Stimulated activated naive CD8-positive, alpha-beta T cell treated with anti-CD3 and anti-CD28 coated beads, Interleukin-15, Interleukin-2, amounts not matched to agents 100 ng/mL and 50 ng/mL, for 24 hours (primary cell): ENCODE data around the gene TRIM28.
"Not testable (repeated sequence)": the region's sequence is repeated elsewhere in the genome, so short reads cannot be mapped to it uniquely, and the experiment has no call there.

ENCODE experiments used
- H3K27ac Mint-ChIP-seq: one replicate; pipeline ENCODE4 v1.8.0; 2021; ENCODE audit warnings: mild to moderate bottlenecking, mixed read lengths
- H3K27me3 Mint-ChIP-seq: one replicate; pipeline ENCODE4 v1.8.0; 2021; ENCODE audit warnings: mixed read lengths
- H3K36me3 Mint-ChIP-seq: one replicate; pipeline ENCODE4 v1.8.0; 2021; ENCODE audit warnings: low read depth, mixed read lengths
- H3K4me1 Mint-ChIP-seq: one replicate; pipeline ENCODE4 v1.8.0; 2021; ENCODE audit warnings: low read depth, mixed read lengths
- H3K4me3 Mint-ChIP-seq: one replicate; pipeline ENCODE4 v1.8.0; 2021; ENCODE audit warnings: mild to moderate bottlenecking, mixed read lengths
- H3K9me3 Mint-ChIP-seq: one replicate; pipeline ENCODE4 v1.8.0; 2021; ENCODE audit warnings: mixed read lengths

TRIM28 gene

DNA sequence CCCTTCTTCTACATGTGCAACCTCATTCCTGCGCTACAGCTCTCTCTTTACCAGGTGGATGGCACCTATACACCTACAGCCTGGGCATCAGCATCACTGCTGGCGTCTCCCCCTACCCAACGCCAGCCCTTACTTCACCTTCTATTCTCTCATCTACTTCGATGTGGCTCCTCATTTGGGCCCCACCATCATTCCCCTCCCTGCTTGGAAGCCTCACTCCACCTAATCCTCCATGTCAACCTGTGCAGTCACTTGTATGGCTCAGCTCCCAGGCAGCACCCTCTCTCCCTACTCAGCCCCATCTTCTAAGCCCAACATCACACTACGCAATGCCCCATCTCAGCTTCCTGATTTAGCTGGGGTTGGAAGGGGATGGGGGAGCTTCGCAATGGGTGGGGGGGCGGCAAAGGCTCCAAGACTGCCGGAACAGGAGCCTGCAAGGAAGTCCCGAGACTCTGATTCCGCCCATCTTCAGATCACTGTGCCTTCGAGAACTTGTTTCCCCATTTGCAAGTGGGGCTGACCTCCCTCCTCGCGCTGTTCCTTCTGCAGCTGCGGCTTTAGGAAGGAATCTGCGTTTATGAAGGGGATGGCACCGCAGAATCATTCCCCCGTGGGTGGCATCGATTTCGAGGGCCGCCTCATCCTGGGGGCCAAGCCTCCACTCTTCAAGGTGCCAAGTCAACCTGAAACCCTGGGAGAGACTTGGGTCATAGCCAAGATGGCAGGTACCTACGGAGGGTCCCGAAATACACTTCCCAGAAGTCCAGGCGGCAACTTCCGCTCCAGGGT lies 28.4 kb downstream of the TRIM28 start:
- H3K27ac Mint-ChIP-seq, result peak overlapping the region; percentile 100
- no peaks in the 10 kb centered on the region for H3K9me3 Mint-ChIP-seq
- H3K4me3 Mint-ChIP-seq, result peak overlapping the region; percentile 93
- H3K4me1 Mint-ChIP-seq, result peaks cover 36% of the 10 kb centered on the region
- H3K27me3 Mint-ChIP-seq, result no peaks in the 10 kb centered on the region
- H3K36me3 Mint-ChIP-seq, result peaks cover 27% of the 10 kb centered on the region

DNA sequence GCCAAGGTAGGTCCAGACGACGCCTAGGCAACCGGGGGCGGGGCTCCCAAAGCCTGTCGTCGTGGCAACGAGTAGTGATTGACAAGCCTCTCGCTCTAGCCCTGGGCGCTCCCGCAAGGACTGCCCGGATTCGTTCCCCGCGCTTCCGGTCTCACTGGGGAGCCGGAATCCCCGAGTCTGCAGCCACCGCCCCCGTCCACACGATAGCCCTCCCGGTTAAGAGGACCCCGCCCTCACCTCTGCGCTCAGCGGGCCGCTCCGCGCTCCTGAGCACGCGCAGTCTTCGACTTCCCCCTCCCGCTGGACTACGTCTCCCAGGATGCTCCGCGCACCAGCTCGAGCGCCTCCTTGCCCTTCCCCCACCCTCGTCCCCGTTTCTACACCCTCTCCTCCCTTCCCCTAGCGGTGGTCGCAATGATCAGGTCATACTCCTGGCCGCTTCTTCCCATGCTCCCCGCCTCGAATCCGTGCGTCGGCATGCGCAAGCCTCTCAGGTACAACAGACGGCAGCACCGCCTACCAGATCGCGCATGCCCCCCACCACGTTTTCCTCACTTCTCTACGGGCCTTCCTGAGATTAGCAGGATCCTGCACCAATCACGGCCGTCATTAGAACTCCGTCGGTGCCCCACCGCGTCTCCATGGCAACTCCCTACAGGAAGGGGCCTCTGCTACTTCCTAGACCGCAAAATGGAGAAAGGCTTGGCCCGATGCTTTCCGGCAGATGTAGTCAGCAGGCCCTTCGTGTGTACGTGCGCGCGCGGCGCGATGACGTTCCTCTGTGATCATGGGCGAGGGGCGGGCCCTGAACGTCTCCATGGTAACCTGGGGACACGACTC lies 29.2 kb downstream of the TRIM28 start, which contains the start of gene MZF1:
MZF1 (minus strand) TSS at position 518 of the 840 bp plus-strand sequence. CDS start 1,946 bp downstream, outside the sequence.
- peak within 1 kb of the TSS; percentile 93 for H3K4me3 Mint-ChIP-seq
- H3K27me3 Mint-ChIP-seq, result no peaks in the 10 kb centered on the region
- peaks cover 22% of the 10 kb centered on the region for H3K36me3 Mint-ChIP-seq
- no peaks in the 10 kb centered on the region for H3K9me3 Mint-ChIP-seq
- peaks cover 42% of the 10 kb centered on the region for H3K4me1 Mint-ChIP-seq
- H3K27ac Mint-ChIP-seq, result peak within 1 kb of the TSS; percentile 100

DNA sequence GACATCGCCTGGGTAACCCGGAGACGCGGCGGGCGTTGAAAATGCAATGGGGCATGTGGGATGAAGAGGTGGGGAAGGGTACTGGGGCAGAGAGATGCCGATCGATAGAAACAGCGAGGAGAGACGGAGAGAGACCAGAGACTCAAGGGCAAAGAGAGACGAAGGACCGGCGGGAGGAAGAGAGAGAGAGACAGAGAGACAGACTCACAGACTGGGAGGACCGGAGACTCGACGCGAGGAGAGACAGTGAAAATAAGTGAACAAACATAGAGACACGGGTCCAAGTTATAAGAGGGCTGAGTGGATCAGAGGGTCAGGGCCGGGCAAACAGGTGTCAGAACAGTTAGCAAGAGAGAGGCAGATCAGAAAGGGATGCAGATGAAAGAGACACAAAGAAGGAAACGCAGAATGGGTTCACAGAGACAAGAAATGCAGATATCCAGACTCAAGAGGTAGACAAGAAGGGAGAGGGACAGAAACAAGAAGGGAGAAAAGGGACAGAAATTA lies 29.8 kb downstream of the TRIM28 start:
- H3K4me1 Mint-ChIP-seq, result peaks cover 49% of the 10 kb centered on the region
- H3K27me3 Mint-ChIP-seq, result no peaks in the 10 kb centered on the region
- H3K27ac Mint-ChIP-seq, result peak overlapping the region; percentile 100
- H3K36me3 Mint-ChIP-seq, result peaks cover 17% of the 10 kb centered on the region
- peak overlapping the region; percentile 93 for H3K4me3 Mint-ChIP-seq
- no peaks in the 10 kb centered on the region for H3K9me3 Mint-ChIP-seq

DNA sequence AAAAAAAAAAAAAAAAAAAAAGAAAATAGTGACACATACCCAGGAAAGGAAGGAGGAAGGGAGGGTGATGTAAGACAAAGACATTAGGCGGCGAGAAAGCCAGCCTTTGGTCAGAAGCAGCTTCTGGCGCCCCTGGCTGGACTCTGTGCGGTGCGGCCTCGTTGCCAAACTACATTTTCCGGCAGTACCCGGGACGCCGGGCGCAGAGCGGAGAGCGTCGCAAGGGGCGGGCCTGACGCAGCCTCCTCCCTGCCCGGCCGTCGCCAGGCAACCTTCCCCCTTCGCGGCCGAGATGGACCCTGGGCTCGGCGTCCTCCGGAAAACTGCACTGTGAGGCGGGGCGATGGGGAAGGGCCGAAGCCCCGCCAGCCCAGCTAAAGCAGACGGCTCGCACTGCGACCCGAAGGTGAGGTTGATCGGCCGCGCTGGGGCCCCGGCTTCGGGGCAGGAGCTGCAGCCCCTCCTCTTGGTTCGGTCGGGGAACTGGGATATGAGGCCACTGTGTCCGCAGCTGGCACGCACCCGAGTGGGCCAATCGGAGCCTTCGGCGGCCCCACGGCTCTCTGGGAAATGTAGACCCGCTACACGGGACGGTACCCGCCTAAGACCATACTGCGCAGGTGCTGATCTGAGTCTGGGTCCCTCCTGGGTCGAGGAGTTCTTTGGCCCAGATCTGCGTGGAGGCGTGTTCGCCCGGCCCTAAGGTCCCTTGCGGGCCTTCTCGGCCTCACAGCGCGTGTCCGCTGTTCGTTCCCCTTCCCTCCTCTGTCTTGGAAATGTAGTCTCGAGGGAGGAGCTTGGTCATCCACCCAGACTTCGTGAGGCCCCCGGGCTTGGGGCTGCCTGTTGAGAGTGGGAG lies 31.5 kb downstream of the TRIM28 start:
- Mint-ChIP-seq H3K9me3 (no peaks in the 10 kb centered on the region), H3K27ac (peak overlapping the region; percentile 90), H3K4me3 (peak overlapping the region; percentile 93), H3K36me3 (peaks cover 11% of the 10 kb centered on the region), H3K4me1 (peaks cover 59% of the 10 kb centered on the region), H3K27me3 (no peaks in the 10 kb centered on the region)

DNA sequence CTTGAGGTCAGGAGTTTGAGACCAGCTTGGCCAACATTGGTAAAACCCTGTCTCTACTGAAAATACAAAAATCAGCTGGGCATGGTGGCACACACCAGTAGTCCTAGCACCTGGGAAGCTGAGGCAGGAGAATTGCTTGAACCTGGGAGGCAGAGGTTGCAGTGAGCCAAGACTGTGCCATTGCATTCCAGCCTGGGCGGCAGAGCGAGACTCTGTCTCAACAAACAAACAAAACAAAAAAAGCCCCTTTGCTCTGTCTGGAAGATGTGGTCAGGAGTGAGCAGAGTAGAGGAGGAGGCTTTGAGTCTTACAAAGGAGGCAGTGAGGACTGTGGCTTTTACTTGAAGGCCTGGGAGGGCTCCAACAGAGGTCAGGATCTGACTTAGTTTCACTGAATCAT lies 33.7 kb downstream of the TRIM28 start:
- Mint-ChIP-seq H3K27ac (peak overlapping the region; percentile 61), H3K4me1 (peaks cover 52% of the 10 kb centered on the region), H3K4me3 (peak overlapping the region; percentile 20)
- not testable (repeated sequence) for H3K27me3 Mint-ChIP-seq, H3K36me3 Mint-ChIP-seq, H3K9me3 Mint-ChIP-seq

DNA sequence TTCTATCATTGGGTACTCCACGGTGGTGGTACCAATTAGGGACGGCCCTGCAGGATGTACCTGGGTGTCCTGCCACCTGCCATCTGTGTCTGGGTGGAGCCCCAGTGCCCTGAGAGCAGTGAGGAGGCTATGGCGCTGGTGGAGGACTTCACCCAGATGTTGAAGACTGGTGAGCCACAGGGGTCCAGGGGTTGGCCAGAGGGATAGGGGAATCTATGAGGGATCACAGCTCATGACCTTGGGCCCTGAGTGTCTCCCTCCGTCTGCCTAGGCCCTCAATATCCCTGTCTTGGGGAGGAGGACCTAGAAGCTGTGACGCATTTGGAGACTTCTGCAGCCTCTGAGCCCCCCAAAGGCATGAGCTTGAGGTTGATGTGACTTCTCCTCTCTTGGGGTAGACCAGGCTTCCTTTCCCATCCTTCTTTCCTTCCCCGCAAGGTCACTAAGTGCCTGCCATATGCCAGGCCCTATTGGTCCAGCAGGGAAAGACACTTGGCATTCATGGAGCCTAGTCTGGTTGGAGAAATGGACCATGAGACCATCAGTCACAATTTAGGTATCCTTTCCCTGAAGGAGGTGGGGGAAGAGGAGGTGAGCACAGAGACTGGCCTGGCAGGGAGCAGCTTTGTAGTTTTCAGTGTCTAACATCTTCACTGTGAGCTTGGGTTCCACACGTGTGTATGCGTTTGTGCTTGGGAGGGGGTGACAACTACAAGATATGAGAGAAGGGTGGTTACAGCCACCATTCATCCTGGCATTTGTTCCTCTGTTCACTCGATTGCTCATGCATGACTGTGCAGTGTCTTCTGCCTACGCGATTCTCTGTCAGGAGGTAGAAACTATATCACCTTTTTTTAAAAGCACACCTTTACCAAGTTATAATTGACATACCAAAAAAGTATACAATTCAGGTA lies 34.4 kb downstream of the TRIM28 start:
- no peaks in the 10 kb centered on the region for H3K27me3 Mint-ChIP-seq
- H3K9me3 Mint-ChIP-seq, result no peaks in the 10 kb centered on the region
- peaks cover 12% of the 10 kb centered on the region for H3K36me3 Mint-ChIP-seq
- peaks cover 49% of the 10 kb centered on the region for H3K4me1 Mint-ChIP-seq
- peak overlapping the region; percentile 20 for H3K4me3 Mint-ChIP-seq
- H3K27ac Mint-ChIP-seq, result peak overlapping the region; percentile 61

DNA sequence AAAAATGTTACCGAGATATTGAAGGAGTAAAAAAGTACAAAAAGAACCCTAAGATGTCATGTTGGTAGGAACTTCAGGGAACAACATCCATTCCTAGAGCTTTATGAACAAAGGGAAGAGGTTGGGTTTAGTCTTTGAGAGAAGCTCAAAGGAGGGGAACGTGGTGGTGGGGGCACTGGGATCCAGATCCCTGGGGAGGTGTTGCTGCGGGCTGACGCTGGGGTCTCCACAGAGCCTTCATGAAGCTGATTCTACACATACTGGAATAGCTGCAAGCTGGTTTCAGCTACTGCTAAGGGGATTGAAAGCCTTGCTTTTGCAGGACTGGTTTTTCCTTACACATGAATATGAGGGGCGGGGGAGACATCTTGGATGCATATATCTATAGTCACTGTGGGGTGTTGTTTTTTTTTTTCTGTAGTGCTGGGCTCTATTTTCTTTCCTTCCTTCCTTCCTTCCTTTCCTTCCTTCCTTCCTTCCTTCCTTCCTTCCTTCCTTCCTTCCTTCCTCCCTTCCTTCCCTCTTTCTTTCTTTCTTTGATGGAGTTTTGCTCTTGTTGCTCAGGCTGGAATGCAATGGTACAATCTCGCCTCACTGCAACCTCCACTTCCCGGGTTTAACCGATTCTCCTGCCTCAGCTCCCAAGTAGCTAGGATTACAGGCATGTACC lies 35.7 kb downstream of the TRIM28 start:
- Mint-ChIP-seq H3K27ac (no peak overlapping the region), H3K9me3 (no peaks in the 10 kb centered on the region), H3K36me3 (peaks cover 12% of the 10 kb centered on the region), H3K4me3 (no peak overlapping the region), H3K27me3 (no peaks in the 10 kb centered on the region), H3K4me1 (peaks cover 37% of the 10 kb centered on the region)

DNA sequence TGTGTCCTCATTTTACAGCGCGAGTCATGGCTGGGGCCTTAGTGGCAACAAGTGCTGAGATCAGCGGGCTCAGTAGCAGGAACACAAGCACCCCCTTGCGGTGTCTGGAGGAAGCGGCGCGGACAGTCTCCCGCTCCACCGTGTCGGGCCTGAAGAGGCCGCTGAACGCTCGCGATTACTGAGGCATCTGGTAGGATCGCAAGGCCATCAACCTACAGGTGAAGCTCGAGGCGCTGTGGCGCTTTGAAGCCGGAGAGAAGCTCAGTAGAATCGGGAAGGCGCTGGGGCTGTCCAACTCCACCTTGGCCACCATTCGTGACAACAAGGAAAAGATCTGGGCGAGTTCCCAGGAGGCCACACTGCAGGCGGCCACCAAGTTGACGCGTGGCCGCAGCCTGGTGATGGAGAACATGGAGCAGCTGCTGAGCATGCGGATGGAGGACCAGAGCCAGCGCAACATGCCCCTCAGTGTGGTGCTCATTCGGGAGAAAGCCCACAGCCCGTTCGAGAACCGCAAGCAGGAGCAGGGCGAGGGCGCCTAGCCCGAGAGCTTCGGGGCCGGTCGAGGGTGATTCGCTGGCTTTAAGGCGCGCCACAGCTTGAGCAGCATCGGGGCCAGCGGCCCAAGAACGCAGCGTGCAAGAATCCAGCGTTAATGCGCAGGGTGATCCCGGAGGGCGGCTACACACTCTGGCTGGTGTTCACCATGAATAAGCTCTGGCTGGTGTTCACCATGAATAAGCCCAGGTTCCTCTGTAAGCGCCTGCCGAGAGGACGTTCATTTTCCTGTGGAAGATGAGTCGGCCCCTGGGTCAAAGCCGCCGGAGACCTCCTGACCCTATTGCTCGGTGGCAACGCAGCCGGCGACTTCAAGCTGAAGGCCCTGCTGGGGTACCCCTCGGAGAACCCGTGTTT lies 37.6 kb downstream of the TRIM28 start:
- peaks cover 12% of the 10 kb centered on the region for H3K36me3 Mint-ChIP-seq
- H3K27ac Mint-ChIP-seq, result no peak overlapping the region
- H3K4me3 Mint-ChIP-seq, result no peak overlapping the region
- H3K27me3 Mint-ChIP-seq, result no peaks in the 10 kb centered on the region
- no peaks in the 10 kb centered on the region for H3K9me3 Mint-ChIP-seq
- peaks cover 29% of the 10 kb centered on the region for H3K4me1 Mint-ChIP-seq

DNA sequence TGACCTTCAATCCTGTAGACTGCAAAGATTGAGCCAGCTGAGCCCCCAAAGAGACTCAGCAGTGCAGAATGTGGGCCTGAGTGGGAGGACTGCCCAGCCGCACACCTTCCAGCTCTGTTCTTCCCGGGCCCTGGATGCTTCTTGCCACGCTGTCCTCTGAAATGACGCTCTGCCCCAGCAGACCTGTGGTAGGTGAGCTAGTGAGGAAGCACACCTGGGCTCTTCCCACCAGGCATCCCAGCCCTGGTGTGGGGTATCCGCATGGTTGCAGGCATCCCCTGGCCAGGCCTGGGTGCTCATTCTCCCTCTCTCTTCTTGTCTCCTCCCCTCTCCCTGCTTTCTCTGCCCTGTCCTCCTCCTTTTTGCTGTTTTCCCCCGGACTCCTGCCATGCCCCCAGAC lies 39.1 kb downstream of the TRIM28 start:
- no peaks in the 10 kb centered on the region for H3K9me3 Mint-ChIP-seq
- H3K4me1 Mint-ChIP-seq, result peaks cover 23% of the 10 kb centered on the region
- no peaks in the 10 kb centered on the region for H3K27me3 Mint-ChIP-seq
- H3K36me3 Mint-ChIP-seq, result peaks cover 12% of the 10 kb centered on the region
- no peak overlapping the region for H3K27ac Mint-ChIP-seq
- H3K4me3 Mint-ChIP-seq, result no peak overlapping the region

DNA sequence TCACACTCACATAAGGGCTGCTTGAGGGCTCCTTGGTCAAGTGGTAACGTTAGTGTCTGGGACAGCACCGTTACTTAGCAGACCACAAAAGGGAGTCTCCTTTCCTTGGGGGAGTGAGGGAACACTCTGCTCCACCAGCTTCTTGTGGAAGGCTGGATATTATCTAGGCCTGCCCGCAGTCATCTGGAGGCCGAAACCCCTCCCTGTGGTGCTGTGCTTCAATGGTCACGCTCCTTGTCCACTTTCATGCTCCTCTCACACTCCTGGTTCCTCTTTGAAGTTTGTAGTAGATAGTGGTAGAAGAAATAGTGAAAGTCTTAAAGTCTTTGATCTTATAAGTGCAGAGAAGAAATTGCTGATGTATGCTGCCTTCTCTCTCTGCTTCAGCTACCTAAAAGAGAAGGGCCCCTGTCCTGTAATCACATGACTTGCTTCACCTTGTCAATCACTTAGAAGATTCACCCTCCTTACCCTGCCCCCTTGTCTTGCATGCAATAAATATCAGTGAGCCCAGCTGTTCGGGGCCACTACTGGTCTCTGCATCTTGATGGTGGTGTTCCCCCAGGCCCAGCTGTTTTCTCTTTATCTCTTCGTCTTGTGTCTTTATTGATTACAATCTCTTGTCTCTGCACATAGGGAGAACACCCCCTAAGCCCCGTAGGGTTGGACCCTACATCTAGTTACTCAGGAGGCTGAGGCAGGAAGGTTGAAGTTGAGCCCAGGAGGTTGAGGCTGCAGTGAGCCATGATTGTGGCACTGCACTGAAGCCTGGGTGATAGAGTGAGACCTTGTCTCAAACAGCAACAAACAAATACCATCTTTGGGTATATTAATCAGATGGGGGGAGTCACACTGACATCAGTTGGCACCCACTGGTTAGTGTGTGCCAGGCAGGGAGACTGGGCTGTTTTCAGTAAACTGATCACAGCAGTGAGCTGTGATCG lies 40.9 kb downstream of the TRIM28 start:
- peaks cover 12% of the 10 kb centered on the region for H3K36me3 Mint-ChIP-seq
- H3K27ac Mint-ChIP-seq, result no peak overlapping the region
- no peaks in the 10 kb centered on the region for H3K27me3 Mint-ChIP-seq
- H3K9me3 Mint-ChIP-seq, result no peaks in the 10 kb centered on the region
- no peak overlapping the region for H3K4me3 Mint-ChIP-seq
- H3K4me1 Mint-ChIP-seq, result peaks cover 6% of the 10 kb centered on the region

DNA sequence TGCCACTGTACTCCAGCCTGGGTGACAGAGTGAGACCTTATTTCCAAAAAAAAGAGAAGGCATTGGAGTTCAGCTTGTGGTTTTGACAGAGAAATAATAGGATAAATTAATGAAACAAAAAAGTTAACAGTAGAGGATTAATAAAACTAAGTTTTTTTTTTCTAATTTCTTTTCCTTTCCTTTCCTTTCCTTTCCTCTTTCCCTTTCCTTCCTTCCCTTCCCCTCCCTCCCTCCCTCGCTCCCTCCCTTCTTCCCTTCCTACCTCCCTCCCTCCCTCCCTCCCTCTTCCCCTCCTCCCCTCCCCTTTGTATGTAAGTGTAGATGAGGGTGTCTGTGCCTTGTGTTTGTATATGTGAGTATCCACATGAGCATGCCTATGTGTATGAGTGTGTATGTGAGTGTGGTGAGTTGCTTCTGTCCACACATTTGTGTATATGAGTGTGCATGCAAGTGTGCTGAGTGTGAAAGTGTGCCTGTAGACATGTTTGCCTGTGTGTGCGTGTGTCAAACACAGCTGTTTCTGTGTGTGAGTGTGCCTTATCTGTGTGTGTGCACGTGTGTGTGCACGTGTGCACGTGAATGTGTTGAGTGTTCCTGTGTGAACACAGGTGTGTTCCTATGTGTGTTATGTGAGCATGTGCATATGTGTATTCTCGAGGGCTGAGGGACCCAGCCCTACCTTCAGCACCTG lies 41.7 kb downstream of the TRIM28 start:
- no peaks in the 10 kb centered on the region for H3K27me3 Mint-ChIP-seq
- no peak overlapping the region for H3K27ac Mint-ChIP-seq
- H3K4me3 Mint-ChIP-seq, result no peak overlapping the region
- no peaks in the 10 kb centered on the region for H3K9me3 Mint-ChIP-seq
- H3K36me3 Mint-ChIP-seq, result peaks cover 12% of the 10 kb centered on the region
- H3K4me1 Mint-ChIP-seq, result peaks cover 6% of the 10 kb centered on the region
